DND-41 (cell line): Measurements from ENCODE around the gene GUCA2A.

ENCODE experiments used
- CTCF ChIP-seq: IDR thresholded peaks from 2 replicates; pipeline ENCODE4 v1.5.1; 2012; ENCODE audit warnings: borderline replicate concordance, low read length, moderate library complexity, mild to moderate bottlenecking; ENCODE audit not compliant: poor library complexity, severe bottlenecking; ENCODE audit errors: extremely low read depth
- EZH2 ChIP-seq: IDR thresholded peaks from 3 replicates; pipeline ENCODE4 v1.6.1; 2012; ENCODE audit warnings: borderline replicate concordance, low read depth, mild to moderate bottlenecking, moderate library complexity, low read length, inconsistent platforms; ENCODE audit not compliant: severe bottlenecking

- TF ChIP-seq CTCF, result no peak
- no peak for TF ChIP-seq EZH2
Measured at GRCh38 chr1:42173961-42174735, 9.6 kb upstream of the GUCA2A start.
